ENCODE data around the gene TFAP2D.

TFAP2D gene

DNA sequence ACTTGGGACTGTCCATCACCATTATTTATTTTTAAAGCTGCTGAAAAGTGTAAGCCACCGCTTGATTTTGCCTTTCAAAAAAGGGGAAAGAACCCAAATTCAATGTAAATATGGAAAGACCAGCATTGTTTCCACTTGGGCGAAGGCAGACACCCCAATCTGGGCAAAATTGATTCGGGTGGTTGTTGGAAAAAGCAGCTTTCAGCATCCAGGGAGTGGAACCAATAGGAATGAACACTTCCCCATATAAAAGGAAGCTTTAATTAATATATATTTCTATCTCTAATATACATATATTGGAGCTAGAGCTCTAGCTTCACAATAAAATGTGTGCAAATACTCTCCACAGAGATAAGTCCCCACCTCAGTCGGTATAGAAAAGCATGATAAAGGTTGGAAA, at the start of gene TFAP2D:
Gene TFAP2D, plus strand, starts transcription at position 301 of the 400 bp plus-strand sequence. CDS start 530 bp downstream, outside the sequence.
- no peak for DNase-seq

DNA sequence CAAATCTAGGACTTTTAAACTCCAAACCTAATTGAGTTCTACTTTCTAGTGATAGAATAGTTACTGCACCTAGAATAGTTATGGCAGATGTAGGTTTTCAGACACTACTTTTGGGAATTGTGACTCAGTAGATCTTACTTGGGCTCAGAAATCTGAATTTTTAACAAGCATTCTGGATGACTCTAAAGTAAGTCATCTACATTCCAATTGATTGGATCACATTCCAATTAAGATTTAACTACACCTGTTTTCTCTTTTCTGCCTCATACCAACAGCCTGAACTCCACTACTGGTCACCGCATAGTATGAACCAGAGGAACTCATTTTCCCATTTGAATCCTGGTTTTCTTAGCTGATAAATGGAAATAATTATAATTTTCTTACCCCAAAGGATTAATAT, 49.5 kb upstream of the TFAP2D start:
- no peak for DNase-seq

DNA sequence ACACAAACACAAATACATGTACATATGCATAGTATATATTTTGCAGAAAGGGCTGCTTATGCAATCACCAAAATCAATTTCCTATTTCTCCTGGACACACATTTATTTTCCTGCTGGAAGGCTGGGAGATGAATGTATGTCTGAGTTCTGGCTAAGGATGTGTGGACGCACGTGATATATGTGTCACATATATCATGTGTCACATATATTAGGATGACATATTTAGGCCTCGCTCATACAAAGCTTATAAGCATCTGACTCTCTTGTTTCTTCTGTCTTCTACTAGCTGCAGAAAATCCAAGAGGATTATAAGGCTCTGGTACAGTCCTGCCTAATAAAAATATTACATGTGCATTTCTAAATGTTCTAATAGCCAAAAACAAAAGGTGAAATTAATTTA, 47.2 kb upstream of the TFAP2D start:
- no peak for DNase-seq

DNA sequence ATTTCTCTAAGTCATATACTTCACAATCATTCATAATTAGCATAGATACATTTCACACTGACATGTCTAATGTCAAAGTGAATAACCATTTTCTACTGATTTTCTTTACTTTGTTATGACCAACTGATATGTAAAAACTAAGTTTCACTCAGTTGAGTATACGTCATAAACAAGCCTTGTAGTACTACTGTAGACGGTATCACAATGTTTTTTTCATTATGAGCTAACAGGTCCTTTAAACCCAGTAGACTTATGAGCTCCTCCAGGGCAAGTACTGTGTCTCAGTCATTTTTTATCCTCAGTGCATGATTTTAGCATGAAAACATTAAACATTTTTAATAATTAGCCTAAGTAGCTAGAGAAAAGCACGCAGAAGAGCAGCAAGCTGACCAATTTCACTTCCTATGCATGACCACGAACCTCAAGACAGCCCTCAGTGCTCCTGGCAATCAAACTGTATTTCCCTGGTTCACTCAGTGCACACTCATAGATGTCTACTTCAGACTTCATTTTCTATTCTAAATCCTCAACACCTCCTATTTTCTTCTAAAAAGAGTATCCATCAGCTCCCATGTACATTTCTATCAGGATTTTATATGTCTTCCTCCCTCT, 32.0 kb upstream of the TFAP2D start:
- no peak for DNase-seq

DNA sequence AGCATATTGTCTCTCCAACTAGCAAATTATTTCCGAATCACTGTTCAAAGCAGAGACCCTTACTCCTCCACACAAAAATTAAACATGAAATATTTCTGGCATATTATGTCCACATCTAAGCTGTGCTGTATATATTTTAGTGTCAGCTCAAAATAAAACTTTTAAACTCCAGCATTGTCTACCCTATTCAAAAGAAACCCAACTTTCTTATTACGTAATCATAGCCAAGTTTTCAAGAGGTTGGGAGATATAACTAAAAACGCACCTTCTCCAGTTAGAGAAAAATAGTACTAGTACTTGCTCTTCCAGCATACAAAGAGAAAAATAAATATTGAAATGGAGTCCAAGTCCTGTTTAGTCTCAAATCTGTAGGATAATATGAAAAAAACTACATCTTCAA, 24.1 kb upstream of the TFAP2D start:
- no peak for DNase-seq

- DNase-seq = no peak
These were observed 21.4 kb upstream of the TFAP2D start for GRCh38 chr6:50691814-50692495.

GRCh38 chr6:50698546-50698945, 14.8 kb upstream of the TFAP2D start:
- DNase-seq = no peak

GRCh38 chr6:50699051-50699775, 14.1 kb upstream of the TFAP2D start:
- DNase-seq = no peak

DNA sequence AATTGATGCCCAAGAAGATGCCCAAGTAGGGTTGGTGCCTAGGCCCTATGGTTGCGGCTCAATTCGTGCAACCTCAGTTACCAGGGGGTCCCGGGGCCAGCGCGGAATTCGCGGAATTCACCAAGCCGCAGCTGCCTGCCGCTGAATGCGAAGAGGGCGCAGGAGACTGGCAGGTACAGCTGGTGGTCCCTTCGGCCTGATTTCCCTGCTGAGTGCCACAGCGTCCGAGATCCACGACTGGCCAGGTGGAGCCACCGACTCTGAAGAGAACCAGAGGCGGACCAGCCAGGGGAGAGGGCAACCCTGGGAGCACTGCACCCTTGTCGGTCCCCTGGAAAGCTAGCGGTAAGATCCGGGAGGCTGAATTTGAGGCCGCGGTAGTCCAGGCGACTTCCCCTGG, 6.8 kb upstream of the TFAP2D start:
- DNase-seq = no peak

DNA sequence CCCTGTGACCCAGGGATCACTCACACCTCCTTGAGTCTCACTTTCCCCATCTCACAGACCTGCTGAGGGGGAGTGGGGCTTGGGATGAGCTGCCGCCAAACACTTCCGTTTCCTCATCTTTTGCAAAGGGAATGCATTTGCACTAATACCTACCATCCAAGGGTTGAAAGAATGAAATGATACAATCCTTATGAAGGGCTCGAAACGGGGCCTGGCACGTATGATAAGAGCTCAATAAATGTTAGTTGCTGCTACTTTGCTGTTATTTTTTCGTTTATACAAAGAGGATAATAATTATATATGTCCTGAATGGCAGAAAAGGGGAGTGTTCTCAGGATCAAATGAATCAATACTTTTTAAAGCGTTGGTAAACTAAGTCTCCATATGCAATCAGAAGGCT, 6.1 kb upstream of the TFAP2D start:
- no peak for DNase-seq

DNA sequence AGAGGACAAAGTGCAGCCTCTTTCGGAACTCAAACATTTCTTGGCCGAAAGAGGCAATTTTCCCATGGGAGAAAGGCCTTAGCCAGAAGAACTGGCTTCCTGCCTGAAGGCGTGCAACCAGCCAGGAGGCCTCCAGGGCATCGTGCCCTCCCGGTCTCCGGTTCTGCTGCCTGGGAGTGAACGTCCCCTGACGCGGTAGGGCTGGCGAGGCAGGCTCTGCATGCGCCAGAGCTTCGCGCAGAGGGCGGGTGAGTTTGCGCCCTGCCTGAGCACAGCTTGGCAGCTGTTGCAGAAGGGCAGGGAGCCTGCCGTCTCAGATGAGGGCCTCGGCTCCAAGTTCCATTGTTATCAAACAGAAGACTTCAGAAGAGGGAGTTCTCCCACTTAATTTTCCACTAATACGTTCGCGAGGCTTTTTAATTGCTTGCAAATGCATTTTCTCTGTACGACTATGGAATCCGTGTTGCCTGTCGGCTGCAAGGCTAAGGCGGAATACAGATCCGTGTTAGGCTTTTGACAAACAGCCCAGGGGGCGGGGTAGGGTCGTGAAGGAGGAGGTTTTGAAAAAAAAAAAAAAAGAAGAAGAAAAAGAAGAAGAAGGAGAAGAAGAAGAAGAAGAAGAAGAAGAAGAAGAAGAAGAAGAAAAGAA, 5.5 kb upstream of the TFAP2D start:
- no peak for DNase-seq

DNA sequence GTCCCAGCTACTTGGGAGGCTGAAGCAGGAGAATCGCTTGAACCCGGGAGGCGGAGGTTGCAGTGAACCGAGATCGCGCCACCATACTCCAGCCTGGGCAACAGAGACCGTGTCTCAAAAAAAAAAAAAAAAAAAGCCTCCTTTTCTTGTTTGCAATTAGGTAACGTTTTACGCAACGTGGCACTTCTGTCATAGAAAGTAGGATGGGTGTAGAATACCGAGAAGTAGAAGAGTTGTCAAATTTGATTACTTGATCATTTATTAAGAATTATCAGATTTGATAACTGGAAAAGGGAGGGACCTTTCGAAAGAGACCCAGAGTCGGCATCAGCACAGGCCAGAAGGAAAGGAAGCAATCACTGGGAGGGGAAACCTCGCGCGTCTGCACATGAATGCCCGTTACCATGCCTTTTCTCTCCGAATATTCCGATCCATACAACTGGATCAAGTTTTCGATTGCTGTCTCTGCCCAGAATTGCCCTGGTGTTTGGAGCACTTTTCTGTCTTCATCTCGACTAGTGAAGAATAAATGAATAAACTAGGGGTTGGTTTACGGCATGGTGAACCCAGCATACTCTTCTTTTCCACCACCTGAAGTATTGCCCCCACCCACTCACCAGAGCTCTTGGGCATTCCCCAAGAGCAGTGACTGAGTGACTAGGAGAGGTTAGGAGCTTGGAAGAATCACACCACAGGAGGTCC, 4.5 kb upstream of the TFAP2D start:
- DNase-seq = no peak

DNA sequence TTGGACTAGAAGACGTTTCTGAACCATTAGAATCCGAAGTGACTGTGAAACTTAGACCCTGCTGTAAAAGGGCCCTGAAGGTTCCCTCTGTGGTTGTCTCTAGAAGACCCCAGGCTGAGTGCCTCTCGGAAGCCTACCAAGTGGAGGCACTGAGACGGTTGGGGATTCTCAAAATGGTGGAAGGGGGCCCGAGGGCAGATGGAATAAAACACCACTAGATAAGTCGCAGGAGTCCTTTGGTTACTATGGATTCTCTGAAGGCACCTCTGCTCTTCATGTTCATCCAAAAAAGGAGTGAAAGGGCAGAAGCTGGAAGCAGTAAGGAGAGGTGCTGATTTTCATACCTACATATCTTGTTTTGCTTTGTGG, 4.0 kb upstream of the TFAP2D start:
- no peak for DNase-seq

DNA sequence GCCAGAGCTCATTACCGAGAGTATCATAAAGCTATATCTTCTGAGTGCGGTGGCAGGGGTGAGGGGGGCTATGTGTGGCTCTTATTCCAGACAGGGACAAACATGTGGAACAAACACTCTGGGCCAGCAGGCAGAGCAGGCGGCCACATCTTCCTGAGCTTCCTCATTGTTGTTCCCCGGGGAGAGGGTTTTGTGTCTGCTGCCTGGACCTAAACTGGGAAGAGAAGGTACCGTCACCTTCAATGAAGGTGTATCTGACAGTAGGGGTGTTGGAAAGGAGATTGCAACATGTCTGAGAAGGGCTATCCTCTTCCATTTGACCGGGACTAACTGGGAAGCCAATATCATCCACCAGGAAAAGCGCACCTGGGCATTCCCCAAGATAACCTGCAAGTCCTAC, 1.6 kb upstream of the TFAP2D start:
- DNase-seq = no peak

GRCh38 chr6:50712291-50712690, 1.0 kb upstream of the TFAP2D start:
- no peak for DNase-seq

DNA sequence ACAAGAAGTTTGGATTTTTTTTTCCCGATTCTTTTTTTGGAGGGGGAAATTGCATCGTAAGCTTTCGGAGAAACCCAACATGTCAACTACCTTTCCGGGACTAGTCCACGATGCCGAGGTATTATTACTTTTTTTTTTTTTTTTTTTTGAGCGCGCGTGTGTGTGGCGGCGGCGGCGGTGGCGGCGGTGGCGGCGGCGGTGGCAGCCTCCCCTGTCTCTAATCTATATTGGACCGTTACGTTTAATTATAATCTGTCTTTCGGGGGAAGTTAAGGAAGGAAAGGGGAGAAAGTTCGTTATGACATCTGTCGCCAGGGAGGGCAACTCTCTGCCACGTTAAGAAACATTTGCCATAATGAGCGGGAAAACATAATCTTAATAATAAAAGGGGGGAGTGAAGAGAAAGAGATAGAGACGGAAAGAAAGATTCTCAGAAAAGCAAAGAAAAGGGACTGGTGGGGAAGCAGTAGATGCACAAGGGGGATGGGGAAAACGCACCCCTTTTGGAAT, 706 bp downstream of the TFAP2D start:
- DNase-seq = no peak

- no peak for DNase-seq
These were observed 1.4 kb downstream of the TFAP2D start for GRCh38 chr6:50714487-50715379.

DNA sequence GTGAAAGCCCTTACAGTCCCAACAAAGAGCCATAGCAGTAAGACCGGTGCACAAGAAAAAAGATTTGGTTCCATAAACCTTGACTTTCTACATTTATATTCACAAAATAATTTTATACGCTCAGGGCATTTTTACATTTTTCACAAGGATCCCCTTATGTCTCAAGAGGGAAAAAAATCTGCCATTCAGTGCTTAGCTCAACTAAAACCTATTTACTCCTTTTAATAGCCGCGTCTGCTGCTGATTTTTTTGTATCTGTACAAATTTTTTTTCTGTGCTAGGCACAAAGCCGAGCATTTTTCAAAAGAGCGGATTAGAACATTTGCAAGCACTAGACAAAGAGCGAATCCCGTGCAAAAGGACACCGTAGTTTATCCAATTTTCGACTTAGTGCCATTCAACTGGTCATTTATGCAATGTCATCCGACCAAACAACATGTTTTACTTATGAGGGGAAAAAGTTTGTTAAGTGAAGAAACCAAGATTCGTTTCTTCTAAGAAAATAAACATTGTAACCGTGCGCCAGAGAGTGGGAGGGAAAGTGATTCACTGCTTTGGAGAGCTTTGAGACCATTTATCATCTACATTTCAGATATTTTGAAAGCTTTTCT, 3.7 kb downstream of the TFAP2D start:
- DNase-seq = no peak

DNA sequence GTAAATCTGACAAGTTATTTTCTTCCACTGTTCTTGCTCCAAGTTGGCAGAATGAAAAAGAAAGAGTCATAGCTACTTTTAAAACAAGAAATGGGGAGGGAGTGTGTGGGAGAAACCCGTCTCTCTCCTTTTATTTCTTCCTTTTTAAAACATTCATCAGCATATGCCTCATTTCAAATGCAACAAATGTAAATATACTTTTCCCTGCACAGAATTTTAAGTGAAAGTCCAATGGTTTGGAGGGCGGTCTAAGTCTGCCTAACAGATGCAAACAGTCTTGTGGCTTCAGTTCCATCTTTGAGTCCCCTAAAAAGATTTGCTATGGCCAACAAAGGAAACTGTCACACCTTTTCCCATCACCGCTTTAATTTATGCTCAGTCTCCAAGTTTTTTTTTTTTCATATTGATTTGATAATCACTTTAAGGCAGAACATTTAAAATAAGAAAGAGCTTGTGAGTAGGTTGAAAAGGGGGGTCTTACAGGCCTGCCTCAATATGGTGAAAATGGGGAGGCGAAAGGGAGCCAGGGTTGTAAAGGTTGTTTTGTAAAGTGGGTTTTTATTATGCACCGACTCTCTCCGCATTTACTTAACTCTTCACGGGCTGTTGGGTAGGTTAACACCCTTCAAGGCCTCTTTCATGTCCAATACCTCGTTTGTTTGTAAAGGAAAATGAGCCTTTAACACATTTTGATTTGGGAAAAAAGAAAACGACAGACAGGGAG, 4.6 kb downstream of the TFAP2D start:
- DNase-seq = no peak

DNA sequence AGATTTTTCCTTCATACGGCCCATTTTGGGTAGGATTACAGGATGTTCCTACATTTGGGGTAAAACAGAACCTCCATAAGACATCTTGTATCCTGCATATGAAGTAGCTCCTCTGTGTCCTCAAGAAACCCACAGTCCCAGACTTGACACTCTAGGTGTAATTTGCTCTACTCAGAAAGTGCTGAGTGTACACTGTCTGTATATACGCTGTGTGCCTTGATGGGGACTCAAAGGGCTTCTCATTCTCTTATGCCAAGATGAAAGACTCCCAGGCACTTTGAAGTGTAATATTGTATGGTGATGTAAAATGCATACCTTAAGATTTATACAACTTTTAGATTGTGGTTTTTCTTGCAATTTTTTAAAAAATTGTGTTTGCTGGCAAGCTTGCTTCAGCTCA, 5.2 kb downstream of the TFAP2D start:
- DNase-seq = no peak

GRCh38 chr6:50720623-50721022, 7.3 kb downstream of the TFAP2D start:
- DNase-seq = no peak
